HG02938 (cell line): Measurements from ENCODE around the gene PRPS1L1.

Source experiments
- ATAC-seq: cut with Tn5 transposase; IDR thresholded peaks from one replicate; pipeline ENCODE4 v1.9.1; 2021; ENCODE audit warnings: mild to moderate bottlenecking, moderate library complexity; ENCODE audit not compliant: unreplicated experiment

Gene PRPS1L1

DNA sequence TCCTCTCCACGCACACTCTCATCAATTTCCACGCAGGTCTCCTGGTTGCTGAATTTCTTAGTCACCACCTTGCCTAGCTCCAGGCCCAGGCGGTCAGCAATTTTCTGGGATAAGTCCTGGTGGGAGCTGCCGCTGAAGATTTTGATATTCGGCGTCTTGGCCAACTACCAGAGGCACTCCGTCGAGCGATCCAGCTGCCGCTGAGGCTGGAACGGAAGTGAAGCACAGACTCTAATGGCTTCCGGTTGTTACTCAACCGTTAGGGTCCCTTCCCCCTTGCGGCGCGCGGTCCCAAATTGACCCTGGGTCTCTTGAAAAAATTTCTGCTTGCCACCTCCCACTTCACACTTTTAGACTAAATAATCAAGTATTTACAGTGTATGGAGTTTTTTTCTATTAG, at the start of gene PRPS1L1:
PRPS1L1 (minus strand) TSS at position 219 of the 400 bp plus-strand sequence.
- ATAC-seq, result no peak

DNA sequence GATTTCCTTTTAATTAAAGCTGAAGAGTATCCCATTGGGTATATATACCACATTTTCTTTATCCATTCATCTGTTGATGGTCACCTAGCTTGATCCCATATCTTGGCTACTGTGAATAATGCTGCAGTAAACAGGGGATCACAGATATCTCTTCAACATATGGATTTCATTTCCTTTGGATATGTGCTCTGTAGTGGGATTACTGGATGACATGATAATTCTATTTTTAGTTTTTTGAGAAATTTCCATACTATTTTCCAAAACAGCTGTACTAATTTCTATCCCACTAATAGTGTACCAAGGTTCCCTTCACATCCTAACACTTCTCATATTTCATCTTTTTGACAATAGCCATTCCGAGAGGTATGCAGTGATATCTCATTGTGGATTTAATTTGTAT, 48.8 kb upstream of the PRPS1L1 start:
- no peak for ATAC-seq

DNA sequence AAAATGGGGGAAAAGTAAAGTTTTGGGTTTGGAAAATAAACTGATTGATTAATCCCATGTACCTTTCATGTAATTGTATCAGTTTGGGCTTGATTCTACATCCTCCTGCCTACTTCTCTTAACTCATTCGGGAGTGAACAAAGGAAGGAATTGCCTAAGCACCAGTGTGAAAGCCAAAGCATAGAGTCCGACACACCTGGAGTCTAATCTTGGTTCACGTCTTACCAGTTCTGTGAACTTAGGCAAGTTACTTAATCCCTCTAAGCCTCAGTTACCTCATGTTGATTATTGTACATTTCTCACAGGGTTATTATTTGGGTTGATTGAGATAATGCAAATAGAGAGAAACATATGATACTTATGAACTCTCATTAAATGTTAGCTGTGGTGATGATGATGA, 41.1 kb upstream of the PRPS1L1 start:
- ATAC-seq, result no peak

DNA sequence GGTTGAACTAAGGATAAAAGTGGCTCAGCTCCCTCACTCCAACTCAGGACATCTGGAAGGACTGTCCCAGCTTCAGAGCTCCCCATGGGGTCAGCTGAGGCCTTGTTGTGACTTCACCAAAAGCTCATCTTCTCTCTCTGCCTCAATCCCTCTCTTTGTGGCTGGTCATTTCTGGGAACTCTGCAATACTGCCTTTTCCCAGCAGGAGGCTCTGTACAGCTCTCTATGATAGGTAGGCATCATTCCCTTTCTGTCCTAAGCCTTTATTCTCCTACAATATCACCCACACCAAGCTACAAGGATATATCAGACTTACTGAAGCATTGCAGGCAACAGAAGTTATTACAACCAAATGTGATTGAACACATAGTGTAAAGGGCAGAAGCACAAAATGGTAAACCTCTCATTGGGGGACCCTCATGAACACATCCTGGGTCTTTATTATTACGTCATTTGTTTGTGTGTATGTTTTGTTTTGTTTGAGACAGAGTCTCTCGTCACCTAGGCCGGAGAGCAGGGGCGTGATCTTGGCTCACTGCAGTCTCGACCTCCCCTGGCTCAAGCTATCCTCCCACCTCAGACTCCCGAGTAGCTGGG, 36.7 kb upstream of the PRPS1L1 start:
- ATAC-seq, result peak; percentile 55

DNA sequence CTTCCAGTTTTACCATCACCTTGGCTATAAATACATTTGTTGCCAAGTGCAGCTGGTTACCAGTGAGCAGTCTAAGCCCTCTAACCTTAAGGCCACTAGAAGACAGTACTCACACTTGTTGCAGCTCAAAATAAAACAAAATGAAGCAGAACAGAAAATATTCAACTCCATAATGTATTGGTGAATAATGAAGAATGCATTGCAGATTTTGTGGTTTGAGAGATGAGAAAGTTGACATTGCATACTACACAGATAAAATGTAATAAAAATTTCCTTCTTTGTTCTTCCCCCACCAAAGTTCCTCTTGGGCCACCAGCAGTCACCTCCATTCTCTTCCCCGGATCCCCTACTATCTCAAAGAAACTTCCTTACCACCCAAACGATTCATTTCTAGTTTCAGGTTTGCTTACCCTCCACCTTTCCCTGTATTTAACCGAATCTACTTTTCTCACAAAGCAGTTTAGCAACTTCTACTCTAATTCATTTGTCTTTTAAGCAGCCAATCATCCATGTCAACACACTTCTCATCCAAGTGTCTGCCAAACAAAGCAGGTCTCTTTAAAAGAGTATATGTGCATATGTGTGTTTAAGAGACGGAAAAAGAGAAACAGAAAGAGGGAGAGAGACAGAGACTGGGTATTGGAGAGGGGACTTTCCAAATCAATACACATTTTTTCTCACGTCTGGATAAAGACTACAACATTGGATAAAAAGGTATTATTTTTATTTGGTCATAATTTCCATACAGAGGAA, 35.7 kb upstream of the PRPS1L1 start:
- no peak for ATAC-seq

DNA sequence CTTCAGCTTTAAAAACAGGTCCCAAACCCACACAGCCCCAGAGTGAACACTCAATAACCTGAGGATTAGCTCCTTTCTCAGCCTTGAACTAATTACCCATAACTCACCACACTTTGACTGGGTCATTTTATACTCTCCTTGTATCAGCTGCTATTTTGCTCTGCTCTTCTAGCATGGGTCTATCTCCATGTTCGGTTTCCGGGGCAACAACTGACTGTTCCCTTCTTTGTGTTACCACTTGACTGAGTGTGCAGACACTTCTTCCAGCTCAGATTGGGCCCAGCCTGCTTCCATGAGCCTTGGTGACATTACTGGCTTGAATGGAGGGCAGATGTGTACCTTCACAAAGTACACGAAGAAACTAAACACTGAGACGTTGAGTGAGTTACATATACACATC, 31.5 kb upstream of the PRPS1L1 start:
- no peak for ATAC-seq

DNA sequence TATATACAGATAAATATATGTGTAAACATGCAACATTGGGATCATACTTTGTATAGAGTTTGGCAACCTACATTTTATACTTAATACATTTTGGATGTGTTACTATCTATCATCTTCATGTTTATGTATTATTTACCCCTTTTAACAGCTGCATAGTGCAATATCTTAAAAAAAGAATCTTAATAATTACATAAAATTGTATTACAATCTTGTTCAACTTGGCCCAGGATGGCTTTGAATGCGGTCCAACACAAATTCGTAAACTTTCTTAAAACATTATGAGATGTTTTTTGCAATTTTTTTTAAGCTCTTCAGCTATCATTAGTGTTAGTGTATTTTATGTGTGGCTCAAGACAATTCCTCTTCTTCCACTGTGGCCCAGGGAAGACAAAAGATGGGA, 26.3 kb upstream of the PRPS1L1 start:
- ATAC-seq, result no peak

DNA sequence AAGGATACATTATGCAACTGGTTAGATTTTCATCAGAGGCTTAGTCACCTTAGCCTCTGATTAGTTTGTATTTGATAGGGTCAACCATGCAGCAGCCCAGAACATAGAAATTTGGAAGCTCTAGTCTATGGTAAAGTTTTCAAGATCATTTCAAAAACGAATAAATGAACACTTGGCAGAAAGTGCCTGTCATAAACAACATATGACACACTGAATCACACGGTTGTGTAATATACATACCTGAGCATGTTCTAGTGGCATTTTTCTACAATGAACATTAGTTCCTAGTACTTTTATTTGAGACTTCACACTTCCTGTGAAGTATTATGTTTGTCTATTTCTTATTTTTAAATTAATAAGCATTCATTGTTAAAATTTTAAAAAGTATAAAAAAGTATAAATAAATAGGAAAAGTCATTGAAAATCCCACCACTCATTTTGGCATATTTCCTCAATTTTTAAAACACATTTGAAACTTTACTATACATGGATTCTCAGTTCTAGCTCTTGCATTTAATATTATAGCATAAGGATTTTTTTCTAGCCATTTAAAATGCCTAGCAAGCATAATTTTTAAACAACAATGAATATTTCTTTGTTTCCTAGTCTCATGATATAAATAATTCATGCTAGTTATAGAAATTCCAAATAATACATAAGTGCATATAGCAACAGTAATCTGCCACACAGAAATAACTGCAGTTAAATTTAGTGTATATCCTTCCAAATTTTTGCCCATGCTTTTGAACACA, 25.7 kb upstream of the PRPS1L1 start:
- ATAC-seq, result no peak

DNA sequence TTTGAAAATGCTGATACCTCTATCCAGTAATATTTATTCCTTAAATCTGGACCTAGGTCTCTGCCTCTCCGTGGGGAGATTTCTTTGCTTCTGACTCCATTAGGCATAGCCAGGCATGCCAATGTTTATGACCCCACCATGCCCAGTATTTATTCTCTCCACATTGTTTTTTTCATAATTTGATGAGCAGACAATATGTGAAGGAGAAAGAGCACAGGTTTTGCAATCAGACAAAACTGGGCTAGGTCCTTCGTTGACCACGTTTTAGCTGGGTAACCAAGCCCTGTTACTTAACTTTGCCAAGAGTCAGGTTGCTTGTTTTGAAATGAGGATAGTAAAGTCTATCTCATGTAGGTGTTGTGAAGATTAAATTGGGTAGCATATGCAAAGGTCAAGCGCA, 21.6 kb upstream of the PRPS1L1 start:
- ATAC-seq, result no peak

DNA sequence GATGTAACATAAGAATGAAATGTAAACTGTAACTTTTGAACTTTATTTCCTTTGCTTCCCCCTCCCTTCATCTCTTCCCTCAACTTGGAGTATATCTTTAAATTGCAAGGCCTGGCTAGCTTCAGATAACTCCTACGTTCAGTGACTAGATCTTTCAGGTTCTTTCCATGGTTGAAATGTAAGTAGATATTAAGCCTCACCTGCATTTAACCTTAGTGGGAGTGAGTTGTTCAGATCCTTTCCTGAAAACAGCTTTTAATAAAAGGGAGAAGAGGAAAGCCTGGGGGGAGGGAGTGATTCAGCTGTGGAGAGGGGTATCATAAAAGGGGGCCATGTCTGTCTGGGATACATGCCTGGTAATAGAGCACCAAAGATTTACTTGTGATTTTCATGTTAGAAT, 19.0 kb upstream of the PRPS1L1 start:
- ATAC-seq, result no peak

DNA sequence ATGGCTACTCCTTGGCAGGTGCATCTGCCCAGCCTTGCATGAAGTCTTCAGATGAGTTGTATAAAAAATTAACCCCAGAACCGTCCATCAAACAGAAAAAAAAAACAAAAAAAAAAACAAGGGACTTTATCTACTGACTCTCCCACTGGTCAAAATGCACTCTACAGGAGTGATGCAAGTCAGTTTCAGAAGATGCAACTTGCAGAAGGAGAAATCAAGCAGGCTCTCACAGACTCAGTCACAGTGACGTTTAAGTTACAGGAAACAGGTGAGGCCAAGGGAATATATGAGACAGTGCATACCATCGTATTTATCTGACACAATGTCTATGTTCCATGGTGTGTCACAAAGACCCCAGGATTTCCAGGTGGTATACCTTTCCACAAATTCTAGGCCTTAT, 17.5 kb upstream of the PRPS1L1 start:
- ATAC-seq, result no peak

DNA sequence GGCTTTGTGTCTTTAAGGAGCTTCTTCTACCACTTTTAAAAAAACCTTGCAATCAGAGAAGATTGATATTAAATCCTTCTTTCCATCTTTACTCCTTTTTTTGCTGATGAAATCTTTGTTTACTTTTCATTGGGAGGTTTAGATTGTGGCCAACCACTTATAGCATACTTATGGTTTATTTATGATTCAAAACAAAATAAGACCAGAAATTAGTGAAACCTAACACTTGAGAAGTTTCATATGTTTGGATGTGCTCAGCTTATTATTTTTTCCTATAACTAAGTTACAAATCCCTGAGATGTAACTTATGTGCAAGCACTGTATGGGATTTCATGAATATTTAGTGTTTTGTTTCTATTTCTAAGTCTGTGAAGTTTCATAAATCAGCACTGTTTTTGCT, 13.5 kb upstream of the PRPS1L1 start:
- ATAC-seq, result no peak

DNA sequence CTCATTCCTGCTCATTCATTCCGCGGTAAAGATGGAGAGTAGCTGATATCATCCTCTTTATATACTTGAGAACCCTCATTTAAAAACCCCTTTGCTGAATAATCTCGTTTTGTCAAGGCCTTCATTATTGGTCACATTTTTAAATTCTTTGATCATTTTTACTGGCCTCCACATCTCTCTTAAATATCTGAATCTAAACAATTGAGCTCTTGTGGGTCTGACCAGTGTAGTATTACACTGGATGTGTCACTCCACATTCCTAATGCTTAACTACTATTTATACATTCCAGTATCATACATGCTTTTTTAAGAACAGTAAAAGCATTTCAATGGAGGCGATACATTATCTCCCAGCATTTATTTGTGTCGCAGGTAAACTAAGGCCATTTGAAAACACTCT, 12.6 kb upstream of the PRPS1L1 start:
- ATAC-seq, result no peak

DNA sequence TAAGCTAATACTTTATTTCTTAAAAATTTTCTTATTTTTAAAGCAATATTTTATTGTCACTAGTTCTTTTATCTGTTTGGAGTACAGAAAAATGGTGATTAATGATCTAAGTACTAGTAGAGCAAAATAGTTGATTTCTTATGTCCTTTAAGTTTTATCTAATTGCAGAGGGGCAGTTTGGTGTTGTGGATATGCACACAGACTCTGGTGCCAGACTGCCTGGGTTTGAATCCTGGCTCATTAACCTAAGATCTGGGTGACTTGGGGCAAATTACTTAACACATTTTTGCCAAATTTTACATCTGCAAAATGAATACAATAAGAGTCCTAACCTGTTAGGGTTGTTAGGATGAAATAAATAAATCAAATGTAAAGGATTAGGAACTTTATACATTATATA, 10.7 kb upstream of the PRPS1L1 start:
- no peak for ATAC-seq

DNA sequence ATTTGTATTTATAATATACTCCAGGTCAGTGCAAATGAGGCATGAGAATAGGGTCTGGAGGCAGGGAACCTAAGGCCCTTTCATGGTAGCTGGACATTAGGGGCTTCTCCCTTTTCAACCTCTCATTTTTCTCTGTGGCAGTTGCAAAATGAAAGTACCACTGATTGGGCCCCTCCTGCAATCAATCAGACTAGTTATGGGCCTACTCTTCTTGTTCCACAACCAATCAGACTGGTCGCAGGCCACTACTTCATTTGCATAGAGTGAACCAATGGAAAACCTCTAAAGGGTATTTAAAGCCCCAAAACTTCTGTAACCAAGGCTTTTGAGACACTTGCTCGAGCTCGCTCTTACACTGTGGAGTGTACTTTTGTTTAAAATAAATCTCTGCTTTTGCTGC, 10.0 kb upstream of the PRPS1L1 start:
- no peak for ATAC-seq

DNA sequence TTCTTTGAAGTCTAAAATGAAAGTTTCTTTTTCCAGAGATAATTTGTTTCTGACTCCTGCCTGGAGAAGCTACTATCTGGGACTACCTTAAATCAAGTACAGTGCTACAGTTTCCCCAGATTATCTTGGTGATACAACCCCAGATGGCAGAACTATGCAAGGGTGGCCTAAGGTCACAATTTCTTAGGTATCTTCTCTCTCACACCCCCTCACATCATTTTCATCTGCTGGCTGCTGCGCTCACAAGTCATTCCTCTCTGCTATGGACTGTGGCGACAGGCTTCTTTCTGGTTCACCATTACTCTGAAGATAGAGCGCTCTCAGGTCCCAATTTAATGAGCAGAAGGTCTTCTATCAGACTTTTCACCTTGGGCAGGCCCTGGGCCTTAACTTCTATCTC, 9.1 kb upstream of the PRPS1L1 start:
- no peak for ATAC-seq

DNA sequence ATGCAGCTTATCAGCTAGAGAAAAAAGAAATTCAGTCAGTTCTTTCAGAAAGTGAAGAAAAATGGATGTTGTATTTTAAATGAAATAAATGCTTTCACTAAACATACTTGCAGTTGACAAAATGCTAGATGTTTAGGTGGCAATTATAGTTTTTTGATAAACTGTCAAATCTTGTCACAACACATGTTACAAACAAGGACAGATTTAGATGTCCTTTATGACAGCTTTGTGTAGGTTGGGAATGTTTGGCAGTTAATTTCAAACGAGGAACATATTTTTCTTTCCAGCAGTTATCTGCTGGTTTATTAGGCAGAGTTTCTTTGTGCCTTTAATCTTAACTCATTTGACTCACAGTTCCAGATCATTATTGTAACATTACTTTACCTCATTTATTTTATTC, 3.1 kb upstream of the PRPS1L1 start:
- ATAC-seq, result no peak

DNA sequence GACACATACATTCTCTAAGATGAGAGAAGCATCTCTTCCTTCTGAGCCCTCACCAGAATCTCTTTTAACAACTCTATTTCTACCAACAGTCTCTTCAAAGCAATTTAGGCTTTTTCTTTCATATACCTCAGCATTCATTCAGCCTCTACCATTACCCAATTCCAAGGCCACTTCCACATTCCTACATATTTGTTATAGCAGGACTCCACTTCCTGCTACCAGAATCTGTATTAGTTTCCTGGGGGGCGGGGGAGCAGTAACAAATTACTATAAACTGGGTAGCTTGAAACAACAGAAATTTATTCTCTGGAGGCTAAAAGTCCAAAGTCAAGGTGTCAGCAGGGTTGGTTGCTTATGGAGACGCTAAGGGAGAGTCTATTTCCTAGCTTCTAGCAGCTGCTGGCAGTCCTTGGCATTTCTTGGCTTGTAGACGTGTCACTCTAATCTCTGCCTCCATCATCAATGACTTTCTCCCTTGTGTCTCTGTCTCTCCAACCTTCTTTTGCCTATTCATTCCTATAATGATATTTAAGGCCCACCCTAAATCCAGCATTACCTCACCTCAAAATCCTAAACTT, 7.4 kb downstream of the PRPS1L1 start:
- no peak for ATAC-seq

DNA sequence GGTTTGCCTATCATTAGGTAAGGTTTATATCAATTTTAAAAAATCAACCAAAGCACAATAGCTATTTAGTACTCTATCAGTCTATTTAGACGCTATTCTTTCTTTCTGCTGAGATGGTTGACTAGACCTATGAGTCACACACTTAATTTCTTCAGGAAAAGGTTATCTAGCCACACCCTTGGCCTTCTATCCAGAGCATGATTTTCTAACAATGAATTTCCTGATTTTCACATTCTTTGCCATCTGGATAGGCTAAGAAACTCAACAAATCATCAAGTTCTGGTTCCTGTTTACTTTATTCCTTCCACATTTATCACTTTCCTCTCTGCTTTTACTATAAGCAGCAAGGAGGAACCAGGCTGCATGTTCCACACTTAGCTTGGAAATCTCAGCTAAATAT, 8.1 kb downstream of the PRPS1L1 start:
- ATAC-seq, result no peak

DNA sequence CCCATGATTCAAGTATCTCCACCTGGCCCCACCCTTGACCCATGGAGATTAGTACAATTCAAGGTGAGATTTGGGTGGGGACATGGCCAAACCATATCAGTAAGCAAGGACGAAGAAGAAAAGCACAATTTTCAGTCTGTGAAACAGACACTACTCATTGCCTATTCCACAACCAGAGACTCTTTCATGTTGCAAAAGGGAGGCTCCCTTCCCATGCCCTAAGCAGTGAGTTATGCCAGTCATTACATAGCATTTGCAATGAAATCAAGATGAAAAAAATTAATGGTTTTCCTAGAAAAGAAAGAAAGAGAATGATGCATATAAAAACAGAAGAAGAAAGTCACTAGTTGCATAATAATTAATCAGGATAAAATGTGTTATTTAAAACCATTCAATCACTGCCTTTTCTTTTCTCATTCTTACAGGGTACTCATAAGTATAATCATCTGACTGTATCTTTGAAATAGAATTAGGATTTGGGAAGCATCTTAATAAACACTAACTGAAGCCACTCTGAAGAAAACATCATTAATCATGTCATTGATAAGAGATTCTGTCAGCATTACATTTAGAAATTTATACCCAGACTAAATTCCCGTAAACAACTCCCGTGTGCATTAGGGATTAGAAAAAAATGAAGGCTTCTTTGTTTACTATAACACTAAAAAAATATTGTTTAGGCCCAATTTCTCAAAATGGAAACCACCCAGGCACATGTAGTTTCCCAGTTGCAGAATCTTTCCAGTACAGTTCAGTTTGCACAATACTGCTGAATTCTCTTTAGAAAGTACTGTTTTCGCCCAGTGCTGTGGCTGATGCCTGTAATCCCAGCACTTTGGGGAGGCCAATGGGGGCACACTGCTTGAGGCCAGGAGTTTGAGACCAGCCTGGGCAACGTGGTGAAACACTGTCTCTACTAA, 9.1 kb downstream of the PRPS1L1 start:
- no peak for ATAC-seq
